ENCODE measurements around the gene RFC3. TPM values are rescaled to one million over a fixed set of nuclear protein-coding genes. Genes with fewer than 3 reads are reported as not detected.
A peak's percentile ranks its signal among the peaks of the same experiment; 100 is the strongest.
"Not testable (repeated sequence)": the region's sequence is repeated elsewhere in the genome, so short reads cannot be mapped to it uniquely, and the experiment has no call there.

RFC3 gene
- total RNA-seq, 1 donor from 2014 or later, result 82.7 TPM

GRCh38 chr13:33775339-33776108 is 42.4 kb upstream of the RFC3 start:
- Mint-ChIP-seq H3K4me3 (no peak overlapping the region), H3K9me3 (peaks cover 2% of the 10 kb centered on the region), H3K27me3 (ENCODE audit: insufficient read depth, low read depth) (peaks cover 2% of the 10 kb centered on the region), H3K36me3 (no peaks in the 10 kb centered on the region), H3K4me1 (peaks cover 29% of the 10 kb centered on the region), H3K27ac (peak overlapping the region; percentile 77)
- H4K20me1 ChIP-seq (ENCODE audit: low read depth), result no peaks in the 10 kb centered on the region
- no peak for TF ChIP-seq EZH2 (IDR thresholded peaks at IDR 0.05)
- TF ChIP-seq EZH2phosphoT487 (IDR thresholded peaks at IDR 0.05), result no peak
- no peak for TF ChIP-seq CTCF (IDR thresholded peaks at IDR 0.05)
- no peaks in the 10 kb centered on the region for H3F3A ChIP-seq (ENCODE audit: low read depth)
- H3K36me3 ChIP-seq, result no peaks in the 10 kb centered on the region
- H3K9ac ChIP-seq, result no peak overlapping the region
- DNase-seq (ENCODE audit: low spot score), result peak; percentile 28
- H3K79me2 ChIP-seq (ENCODE audit: low read depth), result no peaks in the 10 kb centered on the region
- H3K4me3 ChIP-seq, result no peak overlapping the region
- peak overlapping the region; percentile 17 for H3K4me2 ChIP-seq
- no peaks in the 10 kb centered on the region for H3K27me3 ChIP-seq
- H3K27ac ChIP-seq, result no peak overlapping the region
- no peaks in the 10 kb centered on the region for H3K9me3 ChIP-seq (ENCODE audit: low read depth)
- H2AFZ ChIP-seq (replicated peaks), result peak overlapping the region; percentile 73
- peaks cover 15% of the 10 kb centered on the region for H3K4me1 ChIP-seq

DNA sequence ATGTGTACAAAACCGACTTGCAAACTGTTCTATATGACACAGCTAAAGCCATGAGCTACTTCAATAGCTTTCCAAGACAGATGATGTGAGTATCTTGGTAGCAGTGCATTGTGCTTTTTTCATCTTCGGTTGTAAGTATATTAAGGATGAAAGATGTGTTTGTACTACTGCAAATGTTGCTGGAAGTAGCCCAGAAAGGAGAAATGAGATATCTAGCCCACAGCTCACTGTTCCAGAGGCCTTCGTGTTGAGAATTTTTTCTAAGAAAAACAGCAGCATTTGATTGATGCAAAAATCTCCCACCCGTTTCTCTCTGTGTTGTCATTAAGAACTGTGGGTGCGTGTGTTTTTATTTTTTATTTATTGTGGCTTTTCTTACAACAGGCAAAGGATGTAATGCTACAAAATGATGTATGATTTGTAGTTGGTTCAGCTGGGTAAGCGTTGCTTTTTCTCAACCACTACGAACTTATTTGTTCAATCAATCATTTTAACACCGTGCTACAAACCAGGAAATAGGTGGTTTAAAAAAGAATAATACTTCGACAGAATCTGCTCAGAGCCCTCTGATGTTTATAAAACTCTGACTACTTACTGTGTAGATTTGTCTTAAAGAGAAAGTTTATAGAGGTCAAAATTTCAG is 41.6 kb upstream of the RFC3 start:
- H3F3A ChIP-seq (ENCODE audit: low read depth), result no peaks in the 10 kb centered on the region
- no peaks in the 10 kb centered on the region for H4K20me1 ChIP-seq (ENCODE audit: low read depth)
- no peak for TF ChIP-seq EZH2 (IDR thresholded peaks at IDR 0.05)
- no peak for TF ChIP-seq CTCF (IDR thresholded peaks at IDR 0.05)
- TF ChIP-seq EZH2phosphoT487 (IDR thresholded peaks at IDR 0.05), result no peak
- no peak for DNase-seq (ENCODE audit: low spot score)
- H3K27ac ChIP-seq, result no peak overlapping the region
- peaks cover 5% of the 10 kb centered on the region for H3K27me3 Mint-ChIP-seq (ENCODE audit: insufficient read depth, low read depth)
- no peaks in the 10 kb centered on the region for H3K27me3 ChIP-seq
- H3K4me2 ChIP-seq, result no peak overlapping the region
- H3K4me1 Mint-ChIP-seq, result peaks cover 29% of the 10 kb centered on the region
- H3K9me3 Mint-ChIP-seq, result peaks cover 6% of the 10 kb centered on the region
- H2AFZ ChIP-seq (replicated peaks), result peak overlapping the region; percentile 73
- no peaks in the 10 kb centered on the region for H3K36me3 ChIP-seq
- peaks cover 15% of the 10 kb centered on the region for H3K4me1 ChIP-seq
- no peak overlapping the region for H3K4me3 ChIP-seq
- H3K36me3 Mint-ChIP-seq, result no peaks in the 10 kb centered on the region
- no peak overlapping the region for H3K9ac ChIP-seq
- no peak overlapping the region for H3K4me3 Mint-ChIP-seq
- no peaks in the 10 kb centered on the region for H3K79me2 ChIP-seq (ENCODE audit: low read depth)
- H3K27ac Mint-ChIP-seq, result peak overlapping the region; percentile 77
- no peaks in the 10 kb centered on the region for H3K9me3 ChIP-seq (ENCODE audit: low read depth)

- Mint-ChIP-seq H3K27me3 (ENCODE audit: insufficient read depth, low read depth) (peaks cover 3% of the 10 kb centered on the region), H3K9me3 (peaks cover 6% of the 10 kb centered on the region), H3K36me3 (no peaks in the 10 kb centered on the region), H3K4me1 (peaks cover 3% of the 10 kb centered on the region), H3K27ac (no peak overlapping the region), H3K4me3 (no peak overlapping the region)
- no peaks in the 10 kb centered on the region for H3K27me3 ChIP-seq
- no peak for DNase-seq (ENCODE audit: low spot score)
- H3K36me3 ChIP-seq, result no peaks in the 10 kb centered on the region
- H3K4me2 ChIP-seq, result no peak overlapping the region
- no peaks in the 10 kb centered on the region for H4K20me1 ChIP-seq (ENCODE audit: low read depth)
- no peak overlapping the region for H3K9ac ChIP-seq
- no peaks in the 10 kb centered on the region for H3F3A ChIP-seq (ENCODE audit: low read depth)
- peaks cover under 1% of the 10 kb centered on the region for H3K4me1 ChIP-seq
- H3K4me3 ChIP-seq, result no peak overlapping the region
- no peaks in the 10 kb centered on the region for H3K9me3 ChIP-seq (ENCODE audit: low read depth)
- H3K27ac ChIP-seq, result no peak overlapping the region
- no peaks in the 10 kb centered on the region for H3K79me2 ChIP-seq (ENCODE audit: low read depth)
- no peak overlapping the region for H2AFZ ChIP-seq (replicated peaks)
- TF ChIP-seq EZH2phosphoT487 (IDR thresholded peaks at IDR 0.05) (no peak), EZH2 (IDR thresholded peaks at IDR 0.05) (no peak), CTCF (IDR thresholded peaks at IDR 0.05) (no peak)
These were observed 35.3 kb upstream of the RFC3 start for GRCh38 chr13:33782631-33783030.

DNA sequence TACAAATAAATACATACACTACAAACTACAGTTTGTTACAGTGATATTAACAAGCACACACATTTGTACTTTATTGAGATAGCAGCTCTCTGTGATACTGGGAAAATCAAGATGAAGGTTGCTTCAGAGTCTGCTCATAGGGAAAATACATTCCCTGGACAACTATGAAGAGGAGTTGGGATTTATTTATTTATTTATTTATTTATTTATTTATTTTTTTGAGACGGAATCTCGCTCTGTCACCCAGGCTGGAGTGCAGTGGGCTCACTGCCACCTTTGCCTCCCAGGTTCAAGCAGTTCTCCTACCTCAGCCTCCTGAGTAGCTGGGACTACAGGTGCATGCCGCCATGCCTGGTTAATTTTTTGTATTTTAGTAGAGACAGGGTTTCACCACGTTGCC is 34.7 kb upstream of the RFC3 start:
- H3K27me3 Mint-ChIP-seq (ENCODE audit: insufficient read depth, low read depth); DNase-seq (ENCODE audit: low spot score); H2AFZ ChIP-seq (replicated peaks); H3K9ac ChIP-seq; H3K4me2 ChIP-seq; H3F3A ChIP-seq (ENCODE audit: low read depth); H3K4me3 ChIP-seq; H3K9me3 ChIP-seq (ENCODE audit: low read depth); H3K9me3 Mint-ChIP-seq; H3K4me1 ChIP-seq; H3K4me1 Mint-ChIP-seq; H3K36me3 ChIP-seq; H4K20me1 ChIP-seq (ENCODE audit: low read depth); H3K79me2 ChIP-seq (ENCODE audit: low read depth); H3K36me3 Mint-ChIP-seq; H3K27me3 ChIP-seq; H3K27ac ChIP-seq; H3K4me3 Mint-ChIP-seq; H3K27ac Mint-ChIP-seq: not testable (repeated sequence)

All from neural progenitor cell (in vitro differentiated cells).